GM18519 (cell line): Measurements from ENCODE around the gene RAB11FIP4.

Experiments used
- ATAC-seq: cut with Tn5 transposase; IDR thresholded peaks from one replicate; pipeline ENCODE4 v1.9.1; 2021; ENCODE audit warnings: mild to moderate bottlenecking, moderate library complexity; ENCODE audit not compliant: unreplicated experiment, low FRiP score

The RAB11FIP4 gene

GRCh38 chr17:31559584-31560501 is 168.4 kb downstream of the RAB11FIP4 start:
- ATAC-seq: no peak

GRCh38 chr17:31560616-31561235 is 169.3 kb downstream of the RAB11FIP4 start:
- no peak for ATAC-seq

GRCh38 chr17:31561469-31562375 is 170.2 kb downstream of the RAB11FIP4 start:
- ATAC-seq: no peak

- ATAC-seq: no peak
These were observed 170.9 kb downstream of the RAB11FIP4 start for GRCh38 chr17:31562376-31562840.

GRCh38 chr17:31564291-31564690 is 172.8 kb downstream of the RAB11FIP4 start:
- ATAC-seq: no peak

- ATAC-seq: no peak
These were observed 173.4 kb downstream of the RAB11FIP4 start for GRCh38 chr17:31564883-31565301.

- no peak for ATAC-seq
These were observed 174.2 kb downstream of the RAB11FIP4 start for GRCh38 chr17:31565652-31566051.

- ATAC-seq: no peak
These were observed 174.9 kb downstream of the RAB11FIP4 start for GRCh38 chr17:31566247-31566991.

- no peak for ATAC-seq
These were observed 175.5 kb downstream of the RAB11FIP4 start for GRCh38 chr17:31566992-31567373.

GRCh38 chr17:31568121-31568520 is 176.6 kb downstream of the RAB11FIP4 start:
- ATAC-seq: no peak

- ATAC-seq: no peak
These were observed 177.1 kb downstream of the RAB11FIP4 start for GRCh38 chr17:31568539-31568938.

- no peak for ATAC-seq
These were observed 178.8 kb downstream of the RAB11FIP4 start for GRCh38 chr17:31570231-31570630.

- no peak for ATAC-seq
These were observed 179.7 kb downstream of the RAB11FIP4 start for GRCh38 chr17:31570951-31571892.

GRCh38 chr17:31572341-31572740 is 180.9 kb downstream of the RAB11FIP4 start:
- no peak for ATAC-seq

- no peak for ATAC-seq
These were observed 181.6 kb downstream of the RAB11FIP4 start for GRCh38 chr17:31573047-31573446.

- no peak for ATAC-seq
These were observed 182.4 kb downstream of the RAB11FIP4 start for GRCh38 chr17:31573861-31574260.

GRCh38 chr17:31574458-31574857 is 183.0 kb downstream of the RAB11FIP4 start:
- ATAC-seq: no peak

- no peak for ATAC-seq
These were observed 183.6 kb downstream of the RAB11FIP4 start for GRCh38 chr17:31575043-31575442.

- no peak for ATAC-seq
These were observed 187.8 kb downstream of the RAB11FIP4 start for GRCh38 chr17:31579265-31579664.
